ENCODE data around the gene PTH2R. TPM values are rescaled to one million over a fixed set of nuclear protein-coding genes. Genes with fewer than 3 reads are reported as not detected.

The PTH2R gene
- total RNA-seq, 2 experiments from 2014 or later = not detected

DNA sequence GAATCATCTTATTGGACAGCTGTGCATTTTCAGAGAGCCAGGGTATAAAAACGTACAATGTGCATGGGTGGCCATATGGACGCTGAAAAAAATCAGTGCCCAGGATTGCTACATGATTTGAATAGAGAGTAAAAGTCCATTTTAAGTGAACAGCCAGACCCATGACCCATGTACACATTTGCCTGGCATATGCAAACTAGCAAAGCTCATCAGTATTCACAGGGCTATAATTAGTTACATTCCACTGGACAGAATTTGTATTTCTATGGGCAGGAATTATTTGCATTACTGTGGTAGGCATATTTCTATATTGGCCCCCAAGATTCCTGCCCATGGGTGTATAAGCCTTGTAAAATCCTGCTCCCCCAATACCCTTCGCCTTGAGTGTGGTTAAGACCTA is 78.8 kb downstream of the PTH2R start:
- Mint-ChIP-seq H3K9me3 (peaks cover 2% of the 10 kb centered on the region), H3K36me3 (ENCODE audit: low read depth) (no peaks in the 10 kb centered on the region), H3K4me1 (ENCODE audit: low read depth) (no peaks in the 10 kb centered on the region), H3K4me3 (no peak overlapping the region), H3K27ac (no peak overlapping the region), H3K27me3 (no peaks in the 10 kb centered on the region)
- DNase-seq (no peak), ATAC-seq (ENCODE audit: poor library complexity) (no peak)
- intact Hi-C loops (cut with DNase I, micrococcal nuclease) = no loop called here
- Histone ChIP-seq H3K4me1 (ENCODE audit: insufficient read depth, low read length) (no peaks in the 10 kb centered on the region), H3K27me3 (ENCODE audit: control insufficient read depth in 1 of 2, insufficient read depth in 2 of 2, low read length in 2 of 2) (no peaks in the 10 kb centered on the region), H3K4me3 (ENCODE audit: low read length) (no peak overlapping the region), H3K27ac (ENCODE audit: low read depth in 1 of 2, low read length in 2 of 2) (no peak overlapping the region), H3K36me3 (ENCODE audit: insufficient read depth, low read length) (no peaks in the 10 kb centered on the region), H3K9me3 (ENCODE audit: control insufficient read depth in 1 of 2, insufficient read depth in 1 of 2, low read length in 2 of 2) (peaks cover 0 to 3% of the 10 kb centered on the region in 2 experiments)
- POLR2A ChIA-PET = no interaction called here
- CTCF ChIA-PET = no interaction called here
- TF ChIP-seq, protein P1, sequence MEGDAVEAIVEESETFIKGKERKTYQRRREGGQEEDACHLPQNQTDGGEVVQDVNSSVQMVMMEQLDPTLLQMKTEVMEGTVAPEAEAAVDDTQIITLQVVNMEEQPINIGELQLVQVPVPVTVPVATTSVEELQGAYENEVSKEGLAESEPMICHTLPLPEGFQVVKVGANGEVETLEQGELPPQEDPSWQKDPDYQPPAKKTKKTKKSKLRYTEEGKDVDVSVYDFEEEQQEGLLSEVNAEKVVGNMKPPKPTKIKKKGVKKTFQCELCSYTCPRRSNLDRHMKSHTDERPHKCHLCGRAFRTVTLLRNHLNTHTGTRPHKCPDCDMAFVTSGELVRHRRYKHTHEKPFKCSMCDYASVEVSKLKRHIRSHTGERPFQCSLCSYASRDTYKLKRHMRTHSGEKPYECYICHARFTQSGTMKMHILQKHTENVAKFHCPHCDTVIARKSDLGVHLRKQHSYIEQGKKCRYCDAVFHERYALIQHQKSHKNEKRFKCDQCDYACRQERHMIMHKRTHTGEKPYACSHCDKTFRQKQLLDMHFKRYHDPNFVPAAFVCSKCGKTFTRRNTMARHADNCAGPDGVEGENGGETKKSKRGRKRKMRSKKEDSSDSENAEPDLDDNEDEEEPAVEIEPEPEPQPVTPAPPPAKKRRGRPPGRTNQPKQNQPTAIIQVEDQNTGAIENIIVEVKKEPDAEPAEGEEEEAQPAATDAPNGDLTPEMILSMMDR (IDR thresholded peaks at IDR 0.05) = no peak

DNA sequence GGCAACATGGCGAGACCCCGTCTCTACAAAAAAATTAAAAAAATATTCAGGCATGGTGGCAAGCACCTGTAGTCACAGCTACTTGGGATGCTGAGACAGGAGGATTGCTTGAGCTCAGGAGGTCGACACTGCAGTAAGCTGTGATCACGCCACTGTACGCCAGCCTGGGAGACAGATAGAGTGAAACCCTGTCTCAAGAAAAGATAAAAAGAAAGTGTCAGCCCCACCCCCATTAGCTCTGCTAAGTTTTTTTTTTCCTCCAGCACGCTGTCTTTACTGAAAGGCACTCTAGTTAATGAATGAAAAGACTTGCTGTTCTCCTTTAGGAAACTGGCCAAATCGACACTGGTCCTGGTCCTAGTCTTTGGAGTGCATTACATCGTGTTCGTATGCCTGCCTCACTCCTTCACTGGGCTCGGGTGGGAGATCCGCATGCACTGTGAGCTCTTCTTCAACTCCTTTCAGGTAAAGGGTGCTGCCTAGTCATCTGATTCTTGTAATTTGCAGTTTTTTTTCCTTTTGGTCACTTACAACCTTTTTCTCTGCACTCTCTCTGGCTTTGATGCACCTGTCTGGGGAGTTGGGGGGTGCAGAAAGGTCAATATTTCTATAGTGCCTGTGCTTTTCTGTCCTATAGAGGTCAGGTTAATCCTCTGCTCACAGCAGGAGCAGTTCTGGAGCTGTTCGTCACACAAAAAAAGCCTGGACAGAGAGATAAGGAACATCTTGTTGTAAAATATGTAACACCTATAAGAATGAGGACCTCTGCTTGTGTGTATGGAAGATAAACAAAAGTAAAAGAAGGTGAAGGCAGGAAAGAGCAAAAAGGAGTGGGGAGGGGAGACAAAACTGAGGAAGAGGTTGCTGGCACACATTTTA is 82.3 kb downstream of the PTH2R start:
- DNase-seq = no peak
- Histone ChIP-seq H3K4me1 (ENCODE audit: insufficient read depth, low read length) (no peaks in the 10 kb centered on the region), H3K4me3 (ENCODE audit: low read length) (no peak overlapping the region), H3K27ac (ENCODE audit: low read depth in 1 of 2, low read length in 2 of 2) (no peak overlapping the region), H3K27me3 (ENCODE audit: control insufficient read depth in 1 of 2, insufficient read depth in 2 of 2, low read length in 2 of 2) (no peaks in the 10 kb centered on the region), H3K9me3 (ENCODE audit: control insufficient read depth in 1 of 2, insufficient read depth in 1 of 2, low read length in 2 of 2) (no peaks in the 10 kb centered on the region), H3K36me3 (ENCODE audit: insufficient read depth, low read length) (no peaks in the 10 kb centered on the region)
- intact Hi-C loops (cut with DNase I, micrococcal nuclease) = no loop called here
- POLR2A ChIA-PET = no interaction called here
- CTCF ChIA-PET = no interaction called here
- Mint-ChIP-seq H3K9me3 (no peaks in the 10 kb centered on the region), H3K4me3 (no peak overlapping the region), H3K36me3 (ENCODE audit: low read depth) (no peaks in the 10 kb centered on the region), H3K27ac (no peak overlapping the region), H3K4me1 (ENCODE audit: low read depth) (no peaks in the 10 kb centered on the region), H3K27me3 (no peaks in the 10 kb centered on the region)
- ATAC-seq (ENCODE audit: poor library complexity) = no peak
- TF ChIP-seq, protein P1 (IDR thresholded peaks at IDR 0.05) = no peak

DNA sequence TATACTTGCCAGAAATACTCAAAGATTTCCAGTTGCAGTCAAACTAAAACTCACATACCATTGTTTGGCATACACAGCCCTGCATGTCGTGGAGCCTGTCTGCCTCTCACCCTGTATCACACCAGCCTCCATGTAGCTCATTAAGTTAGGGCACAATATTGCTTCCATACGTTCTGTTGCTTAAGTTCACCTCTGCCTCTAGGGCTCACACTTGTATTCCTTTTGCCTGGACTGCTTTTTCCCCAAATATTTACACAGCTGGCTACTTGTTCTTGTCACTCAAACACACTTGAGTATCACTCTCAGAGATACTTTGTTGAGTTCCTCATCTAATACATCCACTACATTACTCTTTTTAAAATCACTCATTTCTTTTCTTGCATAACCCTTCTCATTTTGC is 83.1 kb downstream of the PTH2R start:
- Mint-ChIP-seq H3K36me3 (ENCODE audit: low read depth) (no peaks in the 10 kb centered on the region), H3K4me3 (no peak overlapping the region), H3K27ac (no peak overlapping the region), H3K4me1 (ENCODE audit: low read depth) (no peaks in the 10 kb centered on the region), H3K27me3 (no peaks in the 10 kb centered on the region), H3K9me3 (no peaks in the 10 kb centered on the region)
- intact Hi-C loops (cut with DNase I, micrococcal nuclease) = no loop called here
- no peaks in the 10 kb centered on the region for H3K4me1 ChIP-seq (ENCODE audit: insufficient read depth, low read length)
- POLR2A ChIA-PET = no interaction called here
- H3K36me3 ChIP-seq (ENCODE audit: insufficient read depth, low read length) = no peaks in the 10 kb centered on the region
- DNase-seq = no peak
- H3K4me3 ChIP-seq (ENCODE audit: low read length) = no peak overlapping the region
- no peaks in the 10 kb centered on the region for H3K27me3 ChIP-seq (ENCODE audit: control insufficient read depth in 1 of 2, insufficient read depth in 2 of 2, low read length in 2 of 2)
- ATAC-seq (ENCODE audit: poor library complexity) = no peak
- CTCF ChIA-PET = no interaction called here
- no peak overlapping the region for H3K27ac ChIP-seq (ENCODE audit: low read depth in 1 of 2, low read length in 2 of 2)
- no peaks in the 10 kb centered on the region for H3K9me3 ChIP-seq (ENCODE audit: control insufficient read depth in 1 of 2, insufficient read depth in 1 of 2, low read length in 2 of 2)
- TF ChIP-seq, protein P1 (IDR thresholded peaks at IDR 0.05) = no peak
